Stimulated activated naive CD8-positive, alpha-beta T cell treated with anti-CD3 and anti-CD28 coated beads, Interleukin-15, Interleukin-2, amounts not matched to agents 100 U/mL and 50 U/mL, for 24 hours (primary cell): ENCODE measurements around the gene PNPT1.
"Not testable (repeated sequence)": the region's sequence is repeated elsewhere in the genome, so short reads cannot be mapped to it uniquely, and the experiment has no call there.

Experiments used
- ATAC-seq: fragments of 150-1000 bp; cut with Tn5 transposase; one replicate; pipeline ENCODE4 v1.10.0; 2021
- DNase-seq: peaks from one replicate; pipeline ENCODE4 v3.0.0; 2021

PNPT1 gene

GRCh38 chr2:55693181-55694125, at the start of gene PNPT1:
TSS of gene PNPT1 (minus strand) at chr2:55693844. CDS start at chr2:55693823, 21 bp downstream.
- DNase-seq = peak; percentile 94
- ATAC-seq = peak; percentile 99

- DNase-seq (no peak), ATAC-seq (no peak)
Measured at GRCh38 chr2:55742996-55743395, 49.4 kb upstream of the PNPT1 start.

GRCh38 chr2:55736019-55736536, 42.4 kb upstream of the PNPT1 start:
- DNase-seq, ATAC-seq: not testable (repeated sequence)

- no peak for ATAC-seq
- DNase-seq = no peak
Measured at GRCh38 chr2:55734726-55735125, 41.1 kb upstream of the PNPT1 start.

GRCh38 chr2:55733335-55733734, 39.7 kb upstream of the PNPT1 start:
- DNase-seq (no peak), ATAC-seq (no peak)

GRCh38 chr2:55732854-55733253, 39.2 kb upstream of the PNPT1 start:
- no peak for DNase-seq

GRCh38 chr2:55729136-55729685, 35.6 kb upstream of the PNPT1 start:
- no peak for ATAC-seq

More at GRCh38 chr2:55732854-55733253, 39.2 kb upstream of the PNPT1 start:
- ATAC-seq = no peak

GRCh38 chr2:55721596-55722215, 28.1 kb upstream of the PNPT1 start:
- no peak for DNase-seq

More at GRCh38 chr2:55729136-55729685, 35.6 kb upstream of the PNPT1 start:
- no peak for DNase-seq

GRCh38 chr2:55720417-55720816, 26.8 kb upstream of the PNPT1 start:
- ATAC-seq (no peak), DNase-seq (no peak)

More at GRCh38 chr2:55721596-55722215, 28.1 kb upstream of the PNPT1 start:
- ATAC-seq = no peak

- ATAC-seq = no peak
- DNase-seq = no peak
Measured at GRCh38 chr2:55719852-55720251, 26.2 kb upstream of the PNPT1 start.

GRCh38 chr2:55718165-55719008, 24.7 kb upstream of the PNPT1 start:
- DNase-seq = peak; percentile 54
- ATAC-seq = no peak

- DNase-seq (no peak), ATAC-seq (no peak)
Measured at GRCh38 chr2:55715626-55716025, 22.0 kb upstream of the PNPT1 start.

- ATAC-seq, DNase-seq: not testable (repeated sequence)
Measured at GRCh38 chr2:55715178-55715577, 21.5 kb upstream of the PNPT1 start.

GRCh38 chr2:55712477-55713060, 18.9 kb upstream of the PNPT1 start:
- DNase-seq = no peak
- ATAC-seq = no peak

- no peak for ATAC-seq
- DNase-seq = no peak
Measured at GRCh38 chr2:55710025-55710424, 16.4 kb upstream of the PNPT1 start.

- no peak for DNase-seq
- ATAC-seq = no peak
Measured at GRCh38 chr2:55707751-55708150, 14.1 kb upstream of the PNPT1 start.

GRCh38 chr2:55706258-55706657, 12.6 kb upstream of the PNPT1 start:
- DNase-seq, ATAC-seq: not testable (repeated sequence)

- no peak for DNase-seq
Measured at GRCh38 chr2:55705027-55705653, 11.5 kb upstream of the PNPT1 start.

GRCh38 chr2:55703350-55703749, 9.7 kb upstream of the PNPT1 start:
- ATAC-seq = no peak
- DNase-seq = no peak

More at GRCh38 chr2:55705027-55705653, 11.5 kb upstream of the PNPT1 start:
- ATAC-seq = no peak

- DNase-seq = not testable (repeated sequence)
Measured at GRCh38 chr2:55692740-55693139, 904 bp downstream of the PNPT1 start.

GRCh38 chr2:55672630-55673029, 21.0 kb downstream of the PNPT1 start:
- ATAC-seq (no peak), DNase-seq (no peak)

More at GRCh38 chr2:55692740-55693139, 904 bp downstream of the PNPT1 start:
- not testable (repeated sequence) for ATAC-seq
